SH-SY5Y (cell line): Measurements from ENCODE around the gene SEH1L.

ENCODE experiments used
- GATA2 ChIP-seq: IDR thresholded peaks from 2 replicates; pipeline ENCODE4 v1.6.1; 2011; ENCODE audit warnings: mild to moderate bottlenecking, low read depth, low read length
- GATA3 ChIP-seq: IDR thresholded peaks from 2 replicates; pipeline ENCODE4 v1.6.1; 2011; ENCODE audit warnings: low read depth, mild to moderate bottlenecking, low read length, moderate library complexity

DNA sequence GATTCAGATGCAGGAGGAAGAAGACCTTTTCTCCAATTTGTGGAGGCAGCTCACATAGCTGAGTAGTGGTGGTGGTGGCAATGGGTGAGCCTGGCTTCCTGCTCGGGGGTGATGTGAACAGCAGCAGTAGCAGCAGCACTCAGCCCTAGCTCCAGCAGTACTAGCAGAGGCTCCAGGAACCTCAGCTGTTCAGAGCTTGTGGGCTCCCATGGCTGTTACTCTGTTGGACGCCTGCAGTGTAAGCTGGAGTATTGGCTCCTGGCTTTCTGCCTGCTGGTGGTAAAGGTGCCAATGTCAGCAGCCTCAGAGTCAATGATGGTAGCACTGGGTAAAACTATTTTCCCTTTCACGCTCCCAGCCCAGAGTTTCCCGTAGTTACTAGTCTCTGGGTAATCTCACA is 3.1 kb upstream of the SEH1L start:
- TF ChIP-seq GATA3 = no peak
- no peak for TF ChIP-seq GATA2
